HG03139 (cell line): ENCODE measurements around the gene ABCC12.

Experiments
- ATAC-seq: cut with Tn5 transposase; IDR thresholded peaks from one replicate; pipeline ENCODE4 v1.9.1; 2021; ENCODE audit not compliant: unreplicated experiment

ABCC12 gene

GRCh38 chr16:48133455-48134211 lies 22.2 kb downstream of the ABCC12 start:
- ATAC-seq, result no peak

- ATAC-seq, result no peak
Measured at GRCh38 chr16:48132696-48133095, 23.1 kb downstream of the ABCC12 start.

- ATAC-seq, result no peak
Measured at GRCh38 chr16:48131201-48131935, 24.4 kb downstream of the ABCC12 start.

DNA sequence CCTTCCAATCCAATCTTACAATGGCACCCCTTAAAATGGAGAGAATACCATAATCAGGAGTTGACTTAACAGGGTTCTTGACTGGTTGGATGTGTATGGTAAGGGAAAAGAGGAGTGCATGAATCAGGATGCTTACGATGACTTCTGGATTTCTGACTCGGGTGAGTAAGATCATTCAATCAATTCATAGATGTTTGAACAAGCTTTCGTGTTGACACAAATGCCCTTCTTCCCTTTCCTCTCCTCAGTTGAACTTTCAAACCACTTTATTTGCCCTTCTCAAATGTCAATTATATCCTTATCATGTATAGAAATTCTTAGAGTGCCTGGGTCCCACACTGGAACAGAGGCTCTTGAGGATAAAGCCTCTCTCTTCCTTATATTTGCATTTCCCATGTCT lies 25.9 kb downstream of the ABCC12 start:
- ATAC-seq, result no peak

DNA sequence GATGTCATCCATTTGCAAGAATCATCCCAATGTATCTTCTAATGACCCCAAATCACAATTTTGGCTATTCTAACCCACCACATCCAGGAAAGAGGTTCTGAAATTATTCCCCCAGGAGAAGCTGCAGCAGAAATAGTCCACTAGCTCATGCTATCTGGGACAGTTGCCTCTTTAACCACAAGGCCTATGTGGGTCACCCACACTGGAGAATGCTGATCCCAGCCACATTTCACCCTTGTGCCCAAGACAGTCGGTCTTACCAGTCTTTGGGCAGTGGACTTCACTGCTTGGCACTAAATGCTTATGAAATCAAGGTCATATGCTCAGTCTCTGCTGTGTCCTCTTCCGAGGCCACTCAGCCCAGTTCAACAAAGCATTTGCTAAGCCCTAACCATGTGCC lies 27.0 kb downstream of the ABCC12 start:
- no peak for ATAC-seq

GRCh38 chr16:48126801-48127644 lies 28.8 kb downstream of the ABCC12 start:
- no peak for ATAC-seq

DNA sequence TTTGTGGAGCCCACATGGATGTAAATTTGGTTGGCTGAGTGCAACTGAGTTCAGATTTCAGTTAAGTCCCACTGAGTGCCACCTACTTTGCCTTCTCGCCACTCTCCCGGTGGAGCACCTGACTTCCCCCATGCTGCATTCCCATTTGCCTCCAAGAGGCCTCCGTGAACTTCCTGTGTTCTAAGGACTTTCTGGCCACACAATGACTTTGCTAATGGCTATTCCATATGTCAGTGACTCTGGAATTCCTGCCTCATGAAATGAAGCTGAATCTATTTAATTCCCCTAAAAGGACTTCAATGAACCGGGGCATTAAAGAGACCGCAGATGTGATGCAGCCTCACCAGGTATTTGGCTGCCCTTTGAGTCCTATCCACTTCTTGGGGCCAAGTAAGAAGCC lies 29.9 kb downstream of the ABCC12 start:
- ATAC-seq, result no peak

DNA sequence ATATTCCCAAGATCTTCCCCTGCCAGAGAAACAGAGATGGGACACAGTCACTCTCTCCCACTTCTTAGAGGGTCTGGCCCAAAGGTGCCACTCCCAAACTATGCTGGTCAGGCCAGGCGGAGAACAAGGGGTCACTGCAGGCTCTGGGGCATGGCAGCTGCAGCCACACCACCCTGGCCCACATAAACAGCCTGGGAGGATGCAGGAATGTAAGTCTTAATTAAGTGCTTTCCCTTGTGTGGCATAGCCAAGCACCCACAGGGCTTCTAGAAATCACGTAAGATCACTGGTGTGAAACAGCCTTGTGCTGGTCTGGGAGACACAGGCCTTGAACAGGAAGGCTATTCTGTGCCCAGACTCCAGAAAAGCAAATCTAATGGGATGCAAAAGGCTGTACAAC lies 31.5 kb downstream of the ABCC12 start:
- no peak for ATAC-seq

DNA sequence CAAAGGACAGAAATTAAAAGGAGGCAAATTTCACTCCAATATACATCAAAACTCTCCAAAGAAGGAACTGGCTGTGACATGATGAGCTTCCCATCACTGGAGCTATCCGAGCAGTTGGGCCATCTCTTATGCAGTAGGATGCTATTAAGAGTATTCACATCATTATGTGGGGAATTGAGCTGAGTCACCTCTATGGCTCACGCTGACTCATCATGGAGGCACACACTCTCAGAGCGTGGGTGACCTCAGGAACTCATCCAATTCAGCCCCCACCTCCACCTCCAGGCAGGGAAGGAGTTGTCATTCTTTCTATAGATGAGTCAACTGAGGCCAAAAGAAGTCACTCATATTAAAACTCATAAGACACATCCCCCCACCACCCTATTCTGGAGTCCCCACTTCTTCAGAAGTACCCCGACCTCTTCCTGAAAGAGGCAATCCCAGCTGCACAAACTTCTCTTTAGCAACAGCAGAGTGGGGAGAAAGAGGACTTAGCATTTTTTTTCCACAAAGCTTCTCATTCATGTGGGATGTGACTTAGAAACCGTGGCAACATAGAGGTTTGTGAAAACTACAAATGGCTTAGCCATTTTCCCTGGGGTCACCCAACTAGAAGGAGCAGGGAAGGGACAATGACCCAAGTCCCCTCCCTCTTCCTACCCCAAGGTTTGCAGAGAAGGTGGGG lies 32.5 kb downstream of the ABCC12 start:
- no peak for ATAC-seq

GRCh38 chr16:48121276-48121675 lies 34.5 kb downstream of the ABCC12 start:
- ATAC-seq, result no peak

DNA sequence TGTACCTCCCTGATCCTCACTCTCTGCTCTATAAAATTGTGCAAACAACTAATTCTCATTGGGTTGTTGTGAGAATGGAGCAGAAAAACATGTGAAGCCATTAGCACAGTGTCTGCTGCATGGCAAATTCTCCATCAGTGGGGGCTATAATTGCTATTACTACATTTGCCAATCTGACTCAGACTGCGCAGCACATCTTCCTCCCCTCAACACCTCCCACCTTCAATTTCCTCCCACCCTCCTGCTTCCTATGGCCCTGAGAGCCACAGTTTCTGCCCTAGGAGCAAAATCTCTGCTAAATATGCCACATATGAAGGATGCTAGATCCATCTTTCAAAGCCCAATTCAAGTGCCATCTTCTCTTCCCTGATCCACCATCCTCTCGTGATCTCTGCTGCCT lies 37.0 kb downstream of the ABCC12 start:
- ATAC-seq, result no peak

DNA sequence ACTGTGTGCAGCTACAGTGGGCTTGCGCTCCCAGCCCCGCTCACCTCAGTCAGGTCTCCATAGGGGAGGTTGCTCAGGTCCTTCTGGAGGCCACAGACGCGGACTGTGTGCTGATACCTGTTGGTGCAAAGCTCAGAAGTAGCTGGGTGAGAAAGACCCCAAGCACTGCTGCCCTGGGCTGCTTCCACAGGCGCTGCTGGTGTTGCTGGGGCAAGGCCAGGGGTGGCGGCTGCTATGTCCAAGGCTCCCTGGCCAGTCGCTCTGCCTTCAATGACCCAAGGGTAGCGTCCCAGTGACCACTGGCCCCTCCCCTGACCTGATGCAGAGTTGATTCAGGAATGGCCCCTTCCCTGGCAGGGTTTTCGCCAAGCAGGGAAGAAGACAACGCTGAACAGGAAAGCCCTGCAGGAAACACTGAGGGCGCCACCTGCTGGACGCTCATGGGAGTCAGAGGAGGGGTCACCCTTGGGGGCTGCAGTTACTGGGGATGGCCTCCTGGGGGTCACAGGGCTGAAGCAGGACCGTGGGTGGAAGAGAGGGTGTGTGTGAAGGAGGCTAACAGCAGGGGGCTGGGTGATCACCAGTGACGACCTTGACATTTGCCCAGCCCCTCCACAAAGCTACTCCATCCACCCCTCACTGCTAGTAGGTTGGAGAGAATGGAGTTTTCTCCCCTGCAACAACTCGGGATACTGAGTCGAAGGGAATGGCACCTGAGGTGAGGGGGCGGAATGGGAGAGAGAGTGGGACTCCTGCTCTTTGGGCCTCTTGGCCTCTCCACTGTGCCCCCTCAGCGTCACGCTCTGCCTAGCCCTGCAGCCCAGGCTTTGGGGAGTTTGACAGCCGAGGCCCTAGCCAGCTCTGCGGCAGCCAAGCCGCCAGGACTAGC lies 38.3 kb downstream of the ABCC12 start:
- peak; percentile 81 for ATAC-seq

- ATAC-seq, result no peak
Measured at GRCh38 chr16:48115299-48115698, 40.5 kb downstream of the ABCC12 start.

DNA sequence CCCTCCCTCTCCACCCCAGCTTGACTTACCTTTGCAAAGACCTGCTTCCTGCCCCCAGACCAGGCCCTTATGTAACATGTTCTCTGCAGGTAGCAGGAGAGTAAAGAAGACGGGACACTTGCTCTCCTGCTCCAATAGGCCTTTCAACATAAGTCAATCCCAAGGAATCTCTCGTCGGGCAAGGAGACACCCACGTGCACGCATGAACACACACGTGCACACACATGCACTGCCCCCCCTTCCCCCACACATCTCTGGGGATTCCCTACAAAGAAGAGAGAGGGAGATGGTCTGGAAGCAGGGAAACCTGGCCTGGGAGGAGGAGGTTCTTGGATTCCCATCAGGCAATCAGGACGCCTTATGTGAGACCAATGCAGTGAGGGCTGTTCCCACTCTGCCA lies 41.4 kb downstream of the ABCC12 start:
- ATAC-seq, result no peak

DNA sequence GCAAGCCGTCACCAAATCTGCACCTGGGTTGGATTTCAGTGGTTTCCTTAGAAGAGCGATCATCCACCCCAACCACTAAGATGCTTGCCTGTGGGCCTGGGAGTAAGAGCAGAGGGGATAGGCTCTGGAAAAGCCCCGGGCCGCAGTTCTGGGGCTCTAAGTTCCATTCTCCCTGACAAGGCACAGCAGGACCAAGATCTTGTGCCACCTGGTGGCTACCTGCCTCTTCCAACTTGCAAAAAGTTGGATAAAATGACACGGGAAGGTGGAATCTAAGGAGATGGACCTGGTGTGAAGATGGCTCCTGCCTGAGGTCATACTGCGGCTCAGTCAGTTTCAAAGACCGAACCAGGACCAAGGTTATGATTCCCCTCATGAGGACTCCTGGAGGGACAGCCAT lies 42.3 kb downstream of the ABCC12 start:
- no peak for ATAC-seq

GRCh38 chr16:48113001-48113400 lies 42.8 kb downstream of the ABCC12 start:
- ATAC-seq, result no peak

- no peak for ATAC-seq
Measured at GRCh38 chr16:48112600-48112999, 43.2 kb downstream of the ABCC12 start.

DNA sequence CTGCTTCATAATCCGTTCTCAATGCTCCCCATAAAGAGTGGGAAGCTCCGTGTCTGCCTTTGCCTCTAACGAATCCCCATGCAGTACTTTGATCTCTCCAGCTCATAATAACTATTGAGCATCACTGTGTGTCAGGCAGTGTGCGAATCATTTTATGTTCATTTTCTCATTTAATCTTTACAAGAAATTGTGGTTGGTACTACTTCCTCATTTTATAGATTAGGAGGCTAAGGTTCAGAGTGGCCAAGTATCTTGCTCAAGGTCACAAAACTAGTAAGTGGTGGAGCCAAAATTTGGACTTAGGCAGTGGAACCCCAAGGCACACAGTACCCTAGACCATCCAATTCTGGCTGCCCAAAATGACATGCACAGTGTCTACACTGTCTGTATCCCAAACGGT lies 44.8 kb downstream of the ABCC12 start:
- no peak for ATAC-seq

GRCh38 chr16:48110000-48110399 lies 45.8 kb downstream of the ABCC12 start:
- no peak for ATAC-seq

DNA sequence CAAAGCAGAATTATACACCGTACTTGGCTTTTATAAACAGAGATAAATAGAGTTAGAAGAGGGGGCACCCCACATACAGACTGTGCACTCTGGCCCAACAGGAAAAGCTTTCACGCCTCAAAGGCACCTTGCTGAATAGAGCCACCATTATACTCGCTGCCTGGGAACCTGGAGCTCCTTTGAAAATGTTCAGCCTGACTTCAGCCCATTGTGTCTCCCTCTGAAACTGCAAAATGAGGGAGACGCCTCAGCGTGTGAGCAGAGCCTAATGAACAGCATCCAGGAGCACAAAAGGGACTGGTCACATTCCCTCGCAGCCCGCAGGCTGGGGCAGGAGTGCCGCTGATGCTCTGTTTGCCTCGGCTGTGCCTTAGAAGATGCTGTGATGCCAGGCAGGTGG lies 46.3 kb downstream of the ABCC12 start:
- no peak for ATAC-seq
